GM13976 (cell line): ENCODE results near the gene GALNT10.

Experiments
- DNase-seq: peaks from one replicate; pipeline ENCODE4 v3.0.0; 2012; ENCODE audit warnings: low spot score
- CTCF ChIP-seq: IDR thresholded peaks from 2 replicates; pipeline ENCODE4 v1.5.1; 2012; ENCODE audit warnings: borderline replicate concordance, mild to moderate bottlenecking; ENCODE audit not compliant: insufficient read depth; ENCODE audit errors: extremely low read depth, missing control alignments, control extremely low read depth
- in situ Hi-C: fragments of 300-500 bp; cut with MboI; formaldehyde crosslinking; loops from one replicate; pipeline ENCODE4 v1.12.0; 2022; ENCODE audit warnings: low sequenced_read_pairs, mixed read lengths, inconsistent platforms; ENCODE audit not compliant: unreplicated experiment

The GALNT10 gene

GRCh38 chr5:154165886-154166285 is 24.6 kb upstream of the GALNT10 start:
- in situ Hi-C loops: no loop called here
- no peak for TF ChIP-seq CTCF
- DNase-seq: no peak

GRCh38 chr5:154166901-154167791 is 23.4 kb upstream of the GALNT10 start:
- in situ Hi-C loops: no loop called here
- no peak for DNase-seq

GRCh38 chr5:154168395-154168794 is 22.1 kb upstream of the GALNT10 start:
- no peak for DNase-seq
- in situ Hi-C loops: no loop called here
- TF ChIP-seq CTCF: no peak

More at GRCh38 chr5:154166901-154167791, 23.4 kb upstream of the GALNT10 start:
- TF ChIP-seq CTCF: no peak

- in situ Hi-C loops: no loop called here
- DNase-seq: no peak
- TF ChIP-seq CTCF: no peak
Measured at GRCh38 chr5:154172785-154173184, 17.7 kb upstream of the GALNT10 start.

GRCh38 chr5:154174091-154174490 is 16.4 kb upstream of the GALNT10 start:
- TF ChIP-seq CTCF: no peak
- DNase-seq: no peak
- in situ Hi-C loops: no loop called here

- DNase-seq: no peak
- TF ChIP-seq CTCF: no peak
- in situ Hi-C loops: no loop called here
Measured at GRCh38 chr5:154176181-154176580, 14.4 kb upstream of the GALNT10 start.
